OCI-LY3 (cell line): ENCODE measurements around the gene RNF17.

Source experiments
- CTCF ChIP-seq: fragments of 200-600, 300-600 bp; sonication (generic); IDR thresholded peaks from 2 replicates; pipeline ENCODE4 v1.5.1; 2014; ENCODE audit warnings: antibody characterized with exemption, low read length, low read depth
- EZH2phosphoT487 ChIP-seq: fragments of 200-600 bp; shearing (Covaris generic); IDR thresholded peaks from 2 replicates; pipeline ENCODE4 v1.6.1; 2018; ENCODE audit warnings: antibody characterized with exemption, mixed run types, low read depth

DNA sequence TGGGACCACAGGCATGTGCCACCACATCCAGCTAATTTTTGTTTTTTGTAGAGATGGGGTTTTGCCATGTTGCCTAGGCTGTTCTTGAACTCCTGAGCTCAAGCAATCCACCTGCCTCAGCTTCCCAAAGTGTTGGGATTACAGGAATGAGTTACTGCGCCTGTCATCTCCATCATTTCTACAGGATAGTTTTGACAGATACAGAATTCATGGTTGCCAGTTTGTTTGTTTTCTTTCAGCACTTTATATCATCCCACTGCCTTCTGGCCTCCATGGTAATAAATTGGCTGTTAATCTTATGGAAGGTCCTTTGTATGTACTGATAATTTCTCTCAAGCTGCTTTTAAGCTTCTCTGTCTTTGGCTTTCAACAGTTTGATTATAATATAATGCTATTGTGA is 165.2 kb downstream of the RNF17 start:
- TF ChIP-seq CTCF (no peak), EZH2phosphoT487 (no peak)
